Activated CD8-positive, alpha-beta memory T cell treated with anti-CD3 and anti-CD28 coated beads, Interleukin-2, amount 50 U/mL, for 1 hour (primary cell): ENCODE results near the gene KRT13.
"Not testable (repeated sequence)": the region's sequence is repeated elsewhere in the genome, so short reads cannot be mapped to it uniquely, and the experiment has no call there.

Experiments used
- DNase-seq: peaks from one replicate; pipeline ENCODE4 v3.0.0-alpha.2; 2020; ENCODE audit errors: extremely low read depth

The KRT13 gene

DNA sequence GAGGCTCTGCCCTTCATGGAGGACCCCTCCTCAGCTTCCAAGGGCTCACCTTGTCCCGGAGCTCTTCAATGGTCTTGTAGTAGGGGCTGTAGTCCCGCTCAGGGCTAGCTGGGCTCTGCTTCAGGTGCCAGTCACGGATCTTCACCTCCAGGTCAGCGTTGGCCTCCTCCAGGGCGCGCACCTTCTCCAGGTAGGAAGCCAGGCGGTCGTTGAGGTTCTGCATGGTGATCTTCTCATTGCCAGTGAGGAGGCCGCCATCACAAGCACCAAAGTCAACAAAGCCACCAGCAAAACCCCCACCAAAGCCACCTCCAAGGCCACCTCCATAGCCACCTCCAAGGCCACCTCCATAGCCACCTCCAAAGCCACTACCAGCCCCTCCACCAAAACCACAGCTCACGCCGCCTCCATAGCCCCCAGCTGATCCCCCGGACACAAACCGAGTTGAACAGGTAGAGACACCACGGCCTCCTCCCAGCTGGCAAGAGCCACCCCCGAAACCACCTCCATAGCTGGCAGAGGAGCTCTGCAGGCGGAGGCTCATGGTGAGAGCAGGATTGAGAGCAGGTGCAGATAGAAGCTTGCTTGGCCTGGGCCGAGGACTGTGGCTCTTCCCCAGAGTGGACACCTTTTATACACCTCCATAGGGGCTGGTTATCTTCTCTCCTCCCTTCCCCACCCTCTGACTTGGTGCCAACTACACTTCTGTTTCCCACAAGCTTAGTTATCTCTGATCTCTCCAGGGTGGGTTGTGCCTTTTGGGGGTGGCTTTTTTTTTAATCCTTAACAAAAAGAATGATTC, at the start of gene KRT13:
TSS of gene KRT13 (minus strand) at position 606 of the 802 bp plus-strand sequence. CDS start at position 544, 62 bp downstream.
- no peak for DNase-seq

GRCh38 chr17:41553987-41554680, 48.7 kb upstream of the KRT13 start:
- no peak for DNase-seq

- DNase-seq: no peak
Measured at GRCh38 chr17:41553176-41553575, 47.8 kb upstream of the KRT13 start.

- no peak for DNase-seq
Measured at GRCh38 chr17:41552455-41552854, 47.0 kb upstream of the KRT13 start.

- no peak for DNase-seq
Measured at GRCh38 chr17:41551365-41551764, 46.0 kb upstream of the KRT13 start.

DNA sequence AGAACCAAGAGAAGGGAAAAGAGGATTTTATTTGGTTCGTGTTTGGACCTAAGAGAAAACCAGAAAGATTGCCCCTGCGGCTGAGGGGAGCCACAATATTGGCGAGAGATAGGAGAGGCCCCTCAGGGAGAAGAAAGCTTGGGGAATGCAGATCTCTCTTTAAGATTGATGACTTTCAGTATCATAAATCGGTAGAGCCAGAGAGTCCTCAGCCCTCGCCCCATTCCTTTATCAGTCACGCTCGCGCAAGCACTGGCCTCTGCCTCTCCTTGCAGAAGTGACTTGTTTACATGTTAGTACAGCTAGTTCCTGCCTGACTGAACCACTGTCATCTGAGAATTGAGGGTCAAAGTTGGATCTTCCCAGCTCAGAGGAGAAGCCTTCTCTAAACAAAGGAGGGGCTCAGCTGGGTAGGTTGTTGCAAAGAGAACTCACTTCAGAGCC, 44.2 kb upstream of the KRT13 start:
- no peak for DNase-seq

DNA sequence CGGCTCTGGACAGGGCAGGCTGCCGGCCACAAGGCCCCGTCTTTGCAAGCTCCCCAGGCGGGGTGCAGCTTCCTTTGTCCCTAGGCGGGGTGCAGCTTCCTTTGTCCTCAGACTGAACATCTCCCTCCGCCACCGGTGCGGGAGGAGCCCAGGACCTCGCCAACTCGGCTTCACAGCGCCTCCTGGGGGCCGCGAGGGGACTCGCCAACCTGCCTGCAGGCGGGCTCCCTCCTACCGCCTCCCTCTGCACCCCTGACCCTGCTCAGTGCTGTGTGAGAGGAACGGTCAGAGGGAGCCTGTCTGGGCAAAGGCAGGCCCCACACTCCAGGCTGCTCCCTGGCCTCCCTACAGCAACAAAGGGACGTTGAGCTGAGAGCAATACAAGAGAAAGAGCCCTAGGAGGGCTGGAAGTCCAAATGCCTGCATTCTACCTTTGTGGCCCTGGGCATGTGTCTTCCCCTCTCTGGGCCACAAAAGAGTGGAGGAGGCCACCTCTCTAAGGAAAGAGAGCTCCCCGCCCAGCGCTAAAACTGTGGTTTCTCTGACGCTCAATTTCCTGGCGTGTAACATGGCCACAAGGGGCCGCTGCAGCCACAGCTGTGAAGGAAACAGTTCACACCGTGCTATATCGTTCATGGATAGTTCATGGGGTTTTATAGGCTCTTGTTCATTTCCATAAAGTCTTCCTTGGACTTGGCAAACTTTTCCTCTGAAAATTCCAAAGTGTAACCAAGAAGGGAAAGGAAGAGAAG, 43.6 kb upstream of the KRT13 start:
- peak; percentile 53 for DNase-seq

- DNase-seq: no peak
Measured at GRCh38 chr17:41547921-41548843, 42.8 kb upstream of the KRT13 start.

DNA sequence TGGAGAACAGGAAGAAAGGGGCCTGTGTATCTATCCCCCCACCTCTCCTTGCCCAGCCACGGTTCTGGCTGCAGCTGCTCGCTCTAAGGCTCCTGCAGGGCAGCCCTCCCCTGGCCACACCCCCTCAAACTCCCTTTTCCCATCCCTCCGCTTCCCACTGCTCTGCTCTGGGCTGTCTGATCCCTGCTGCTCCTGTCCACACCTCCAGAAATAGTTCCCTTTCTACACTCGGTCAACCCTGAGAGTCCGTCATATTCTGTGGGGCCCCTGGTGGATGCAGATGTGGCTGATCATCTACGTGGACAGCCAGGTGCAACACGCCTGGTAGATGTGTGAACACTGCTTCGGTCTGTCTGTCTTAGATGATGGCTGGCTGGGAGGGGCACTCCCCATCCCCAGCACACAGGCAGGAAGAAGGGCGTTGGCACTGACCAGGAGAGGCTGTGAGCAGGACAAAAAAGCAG, 42.0 kb upstream of the KRT13 start:
- DNase-seq: no peak

DNA sequence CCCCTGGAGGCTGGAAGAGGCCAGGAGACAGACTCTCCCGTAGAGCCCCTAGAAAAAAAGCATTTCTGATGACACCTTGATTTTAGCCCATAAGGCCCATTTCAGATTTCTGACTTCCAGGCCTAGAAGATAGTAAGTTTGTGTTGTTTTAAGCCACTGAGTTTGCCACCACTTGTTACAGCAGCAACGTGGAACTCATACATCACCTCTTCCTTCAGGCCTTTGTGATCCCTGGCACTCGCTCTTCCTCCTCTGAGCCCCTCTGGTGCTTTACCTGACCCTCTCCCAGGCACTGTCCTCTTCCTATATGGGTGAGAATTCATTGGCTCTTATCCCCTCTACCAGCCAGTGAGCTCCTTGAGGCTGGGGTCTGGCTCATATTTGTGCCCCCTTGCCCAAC, 41.4 kb upstream of the KRT13 start:
- DNase-seq: no peak

GRCh38 chr17:41545829-41546410, 40.5 kb upstream of the KRT13 start:
- DNase-seq: no peak

GRCh38 chr17:41544935-41545334, 39.5 kb upstream of the KRT13 start:
- no peak for DNase-seq

DNA sequence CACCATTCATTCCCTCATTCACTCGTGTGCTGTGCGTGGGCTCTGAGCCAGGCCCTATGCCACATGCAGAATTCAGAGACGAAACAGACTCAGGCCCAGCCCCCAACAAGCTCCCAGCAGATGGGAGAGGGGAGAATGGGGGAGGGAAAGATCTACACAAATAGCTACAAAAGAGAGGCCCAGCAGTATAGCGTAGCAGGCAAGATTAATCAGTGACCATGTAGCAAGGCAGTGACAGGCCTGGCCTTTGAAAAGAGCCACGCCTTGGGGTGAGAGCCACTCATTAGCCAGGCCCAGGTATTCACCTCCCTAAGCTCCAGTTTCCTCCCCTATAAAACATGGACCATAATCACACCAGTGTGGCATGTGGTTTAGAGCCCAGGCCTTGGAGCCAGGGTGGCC, 39.1 kb upstream of the KRT13 start:
- no peak for DNase-seq

- DNase-seq: not testable (repeated sequence)
Measured at GRCh38 chr17:41542786-41543185, 37.4 kb upstream of the KRT13 start.

GRCh38 chr17:41542357-41542756, 36.9 kb upstream of the KRT13 start:
- no peak for DNase-seq

DNA sequence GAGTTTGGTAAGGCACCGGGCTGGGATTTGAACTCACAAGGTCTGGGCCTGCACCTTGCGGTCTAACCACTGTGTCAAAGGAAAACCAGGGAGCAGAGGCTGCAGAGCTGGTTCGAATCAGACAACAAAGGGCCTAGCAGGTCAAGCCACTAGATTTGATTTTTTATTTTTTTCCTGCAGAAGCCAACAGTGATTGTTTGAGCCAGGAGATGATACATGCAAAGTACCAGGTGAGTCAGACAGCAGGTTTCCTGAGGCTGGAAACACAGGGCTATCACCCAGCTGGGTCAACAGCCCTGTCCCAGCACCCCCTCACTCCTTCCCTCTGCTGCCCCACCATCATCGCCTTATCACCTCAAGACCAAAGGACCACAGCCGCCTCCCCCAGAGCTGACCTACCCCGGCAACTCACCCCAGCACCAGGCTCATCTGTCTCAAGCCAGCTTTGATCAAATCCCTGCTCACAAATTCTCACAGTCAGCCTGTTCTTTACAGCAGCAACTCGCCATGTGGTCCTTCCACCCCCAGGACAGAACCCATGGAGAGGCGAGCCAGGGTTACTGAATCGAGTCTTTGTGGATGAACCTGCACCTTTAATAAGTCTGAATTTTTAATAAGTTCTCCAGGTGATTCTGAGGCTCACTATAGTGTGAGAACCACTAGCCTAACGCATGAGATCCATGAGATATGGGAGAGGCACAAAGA, 35.7 kb upstream of the KRT13 start:
- no peak for DNase-seq

DNA sequence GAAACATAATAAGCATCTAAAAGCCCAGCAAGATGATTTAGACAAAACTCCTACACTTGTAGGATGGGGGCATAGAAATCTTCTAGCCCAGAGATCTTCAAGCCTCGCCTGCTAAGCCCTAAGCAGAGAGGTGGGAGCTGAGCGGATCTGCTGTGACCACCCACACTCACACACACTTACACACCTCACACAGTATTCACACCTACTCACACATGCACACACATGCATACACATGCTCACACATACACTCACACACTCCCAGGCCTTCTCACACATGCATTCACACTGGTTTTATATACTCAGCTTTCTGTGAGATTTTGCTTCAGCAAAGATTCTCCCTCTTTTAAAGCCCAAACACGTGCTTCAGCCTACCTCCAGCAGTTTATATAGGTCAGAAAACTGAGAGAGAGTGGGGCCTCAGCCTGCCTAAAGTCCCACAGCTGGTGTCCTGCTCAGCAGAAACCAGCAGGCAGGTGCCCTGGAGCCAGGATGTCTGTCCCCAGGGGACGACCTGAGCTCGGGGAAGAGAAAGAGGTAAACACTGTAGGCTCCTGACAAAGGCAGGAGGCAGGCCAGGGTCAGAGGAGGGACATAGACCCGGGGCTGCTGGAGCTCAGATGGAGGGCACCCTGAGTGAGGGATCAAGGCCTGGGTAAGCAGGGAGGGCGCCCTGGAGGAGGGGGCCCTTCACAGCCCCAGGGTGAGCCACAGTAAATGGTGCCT, 34.7 kb upstream of the KRT13 start:
- no peak for DNase-seq

DNA sequence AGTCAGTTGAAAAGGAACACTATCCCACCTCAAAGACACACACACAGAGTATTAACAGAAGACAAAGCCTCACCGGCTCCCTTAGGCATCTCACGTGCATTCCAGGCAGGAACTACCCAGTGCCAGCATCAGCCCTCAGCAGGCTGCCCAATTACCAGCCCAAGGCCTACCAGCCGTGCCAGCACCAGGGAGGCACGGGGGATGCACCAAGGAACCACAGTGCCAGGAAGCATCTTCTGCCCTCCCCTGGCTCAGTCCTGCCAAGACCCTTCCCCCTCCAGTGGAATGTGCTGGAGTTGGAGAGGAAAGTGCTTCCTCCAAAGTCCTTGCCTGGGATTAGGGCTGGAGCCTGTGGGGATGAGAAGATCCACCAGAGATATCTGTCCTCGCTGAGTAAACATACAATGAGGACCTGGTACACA, 33.7 kb upstream of the KRT13 start:
- no peak for DNase-seq

DNA sequence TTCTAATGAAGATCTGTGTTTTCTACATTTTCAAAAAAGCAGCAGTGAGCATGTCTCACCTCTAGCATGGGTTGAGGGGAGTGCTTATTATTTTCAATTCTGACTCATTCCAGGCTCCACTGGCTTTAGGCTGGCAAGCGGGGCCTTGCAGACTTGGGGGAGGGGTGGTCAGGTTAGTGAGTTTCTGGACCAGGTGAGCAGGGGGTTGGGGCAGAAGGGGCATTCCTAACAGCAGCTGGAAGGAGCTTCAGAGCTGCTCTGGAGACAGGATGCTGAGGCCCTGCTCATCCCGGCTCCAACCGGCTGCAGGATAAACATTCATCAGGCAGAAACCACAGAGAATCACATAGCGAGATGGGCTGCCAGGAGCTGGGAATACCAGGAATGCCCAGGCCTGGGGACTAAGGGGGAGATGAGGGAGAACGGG, 33.2 kb upstream of the KRT13 start:
- DNase-seq: no peak
